Nephron progenitor cell (in vitro differentiated cells): ENCODE data around the gene CHCHD1.

Experiments
- DNase-seq: peaks from one replicate; pipeline ENCODE4 v3.0.0; 2021
- H3K27ac Mint-ChIP-seq: 2 replicates; pipeline ENCODE4 v1.8.0; 2021; ENCODE audit warnings: mild to moderate bottlenecking, moderate library complexity, mixed read lengths
- H3K27me3 Mint-ChIP-seq: 2 replicates; pipeline ENCODE4 v1.8.0; 2021; ENCODE audit warnings: mild to moderate bottlenecking, low read depth, mixed read lengths; ENCODE audit not compliant: poor library complexity
- H3K36me3 Mint-ChIP-seq: 2 replicates; pipeline ENCODE4 v1.8.0; 2021; ENCODE audit warnings: low read depth, mixed read lengths
- H3K4me1 Mint-ChIP-seq: 2 replicates; pipeline ENCODE4 v1.8.0; 2021; ENCODE audit warnings: mixed read lengths
- H3K4me3 Mint-ChIP-seq: 2 replicates; pipeline ENCODE4 v1.8.0; 2021; ENCODE audit warnings: mild to moderate bottlenecking, moderate library complexity, mixed read lengths
- H3K9me3 Mint-ChIP-seq: 2 replicates; pipeline ENCODE4 v1.8.0; 2021; ENCODE audit warnings: mild to moderate bottlenecking, moderate library complexity, mixed read lengths
- CTCF ChIP-seq: fragments of 200-600 bp; sonication (generic); IDR thresholded peaks from 2 replicates; pipeline ENCODE4 v1.5.0; 2021; ENCODE audit warnings: antibody characterized with exemption

CHCHD1 gene

GRCh38 chr10:73819081-73819480, 37.2 kb downstream of the CHCHD1 start:
- Mint-ChIP-seq H3K27me3 (peaks cover 3% of the 10 kb centered on the region), H3K27ac (peak overlapping the region; percentile 87), H3K9me3 (no peaks in the 10 kb centered on the region), H3K4me1 (peaks cover 21% of the 10 kb centered on the region), H3K36me3 (peaks cover 13% of the 10 kb centered on the region), H3K4me3 (no peak overlapping the region)
- TF ChIP-seq CTCF = no peak
- DNase-seq = no peak

GRCh38 chr10:73819513-73820093, 37.8 kb downstream of the CHCHD1 start:
- peaks cover 21% of the 10 kb centered on the region for H3K4me1 Mint-ChIP-seq
- peak; percentile 31 for DNase-seq
- H3K9me3 Mint-ChIP-seq = no peaks in the 10 kb centered on the region
- H3K4me3 Mint-ChIP-seq = no peak overlapping the region
- H3K36me3 Mint-ChIP-seq = peaks cover 13% of the 10 kb centered on the region
- H3K27ac Mint-ChIP-seq = peak overlapping the region; percentile 31
- H3K27me3 Mint-ChIP-seq = peaks cover 3% of the 10 kb centered on the region
- TF ChIP-seq CTCF = no peak

DNA sequence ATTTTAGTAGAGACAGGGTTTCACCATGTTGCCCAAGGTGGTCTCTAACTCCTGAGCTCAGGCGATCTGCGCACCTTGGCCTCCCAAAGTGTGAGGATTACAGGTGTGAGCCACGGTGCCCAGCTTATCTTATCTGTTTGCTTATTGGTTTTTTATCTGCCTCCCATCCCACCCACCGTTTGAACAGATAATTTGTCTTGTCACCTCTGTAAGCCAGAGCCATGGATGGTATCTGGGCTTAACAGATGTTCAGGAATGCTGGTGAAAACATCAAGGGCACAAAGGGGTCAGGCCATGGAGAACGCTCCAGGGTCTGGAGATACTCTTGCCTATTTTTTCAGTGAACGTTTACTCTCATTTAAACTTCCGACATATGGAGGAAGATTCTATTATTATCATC, 41.5 kb downstream of the CHCHD1 start:
- no peak for DNase-seq
- H3K9me3 Mint-ChIP-seq = no peaks in the 10 kb centered on the region
- H3K36me3 Mint-ChIP-seq = peaks cover 6% of the 10 kb centered on the region
- peaks cover 3% of the 10 kb centered on the region for H3K27me3 Mint-ChIP-seq
- no peak overlapping the region for H3K4me3 Mint-ChIP-seq
- TF ChIP-seq CTCF = no peak
- no peak overlapping the region for H3K27ac Mint-ChIP-seq
- peaks cover 22% of the 10 kb centered on the region for H3K4me1 Mint-ChIP-seq

DNA sequence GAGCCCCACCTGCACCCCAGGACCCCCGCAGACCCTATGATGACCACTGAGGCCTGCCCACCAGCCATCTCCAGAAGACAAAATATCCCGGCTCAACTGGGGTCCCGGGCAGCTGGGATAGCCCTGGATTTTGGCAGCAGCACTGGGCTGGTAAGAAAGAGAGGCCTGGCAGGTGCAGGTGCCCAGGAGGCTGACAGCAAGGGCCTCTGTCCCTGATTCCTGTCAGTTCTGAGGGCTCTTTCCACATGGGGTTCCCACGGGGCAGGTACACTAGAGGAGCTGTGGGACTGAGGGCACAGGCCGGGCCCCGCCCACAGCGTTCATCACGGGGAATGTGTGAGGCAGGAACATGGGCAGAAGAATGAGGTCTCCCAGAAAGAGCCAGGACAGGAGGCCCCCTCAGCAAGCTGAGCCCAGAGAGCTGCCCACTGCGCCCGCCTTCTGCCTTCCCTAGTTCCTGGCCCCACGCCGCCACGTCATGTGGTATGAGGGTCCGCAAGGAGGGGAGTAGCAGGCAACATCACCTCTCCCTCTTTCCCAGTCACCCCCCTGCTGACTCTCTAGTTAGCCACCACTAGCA, 42.4 kb downstream of the CHCHD1 start:
- no peak overlapping the region for H3K27ac Mint-ChIP-seq
- H3K27me3 Mint-ChIP-seq = peaks cover 3% of the 10 kb centered on the region
- no peak overlapping the region for H3K4me3 Mint-ChIP-seq
- DNase-seq = no peak
- H3K36me3 Mint-ChIP-seq = peaks cover 6% of the 10 kb centered on the region
- peaks cover 14% of the 10 kb centered on the region for H3K4me1 Mint-ChIP-seq
- TF ChIP-seq CTCF = no peak
- no peaks in the 10 kb centered on the region for H3K9me3 Mint-ChIP-seq

GRCh38 chr10:73827346-73828089, 45.7 kb downstream of the CHCHD1 start:
- peaks cover 3% of the 10 kb centered on the region for H3K27me3 Mint-ChIP-seq

More at GRCh38 chr10:73827346-73828089, 45.7 kb downstream of the CHCHD1 start:
- H3K27ac Mint-ChIP-seq = peak overlapping the region; percentile 78
- TF ChIP-seq CTCF = no peak
- no peak for DNase-seq
- H3K36me3 Mint-ChIP-seq = no peaks in the 10 kb centered on the region
- no peaks in the 10 kb centered on the region for H3K9me3 Mint-ChIP-seq
- peaks cover 4% of the 10 kb centered on the region for H3K4me1 Mint-ChIP-seq
- H3K4me3 Mint-ChIP-seq = no peak overlapping the region
